ENCODE results near the gene IRF7. TPM values are rescaled to one million over a fixed set of nuclear protein-coding genes. Genes with fewer than 3 reads are reported as not detected.
"Not testable (repeated sequence)": the region's sequence is repeated elsewhere in the genome, so short reads cannot be mapped to it uniquely, and the experiment has no call there.

IRF7 gene
- total and polyA plus RNA-seq, 9 of the 15 experiments (the other 6 are each of a cell fraction or from before 2014, with no cell fraction given), result 0.27 to 7.6 (median 1.8) TPM

- H3K4me3 ChIP-seq; H3K9me1 ChIP-seq (ENCODE audit: control insufficient read depth, insufficient read depth, low read length); H3K79me2 ChIP-seq (ENCODE audit: control insufficient read depth, insufficient read depth, low read length); H3K27me3 ChIP-seq (ENCODE audit: control insufficient read depth in 2 of 2, insufficient read depth in 2 of 2, low read length in 2 of 2); in situ Hi-C loops (cut with MboI); H3K9me3 ChIP-seq (replicated peaks; ENCODE audit: control insufficient read depth, insufficient read depth, low read depth, low read length); intact Hi-C loops (cut with micrococcal nuclease); H4K20me1 ChIP-seq (replicated peaks; ENCODE audit: control insufficient read depth, insufficient read depth, low read length); BruUV-seq (replicated peaks); FAIRE-seq; CTCF ChIA-PET (ENCODE audit: low intra/inter-chr PET ratio); H3K27ac ChIP-seq (ENCODE audit: extremely low read depth, low read depth, low read length); H2AFZ ChIP-seq (ENCODE audit: low read depth, low read length); H3K4me2 ChIP-seq (ENCODE audit: insufficient read depth, low read length); ATAC-seq: not testable (repeated sequence)
- peak in 1 of 4 experiments; percentile 4 for DNase-seq (ENCODE audit: extremely low read depth in 1 of 4, low spot score in 3 of 4)
- Histone ChIP-seq H3K9ac (ENCODE audit: insufficient read depth in 1 of 2, low read depth in 2 of 2, low read length in 2 of 2) (peak overlapping the region in 1 of 2 experiments; percentile 58; a peak in 1 of 4 replicates), H3K36me3 (ENCODE audit: control insufficient read depth, insufficient read depth, low read length) (peaks cover 65% of the 10 kb centered on the region; the same call in 2 of the 3 replicates), H3K4me1 (replicated peaks in 1 of 2; ENCODE audit: control insufficient read depth in 2 of 2, insufficient read depth in 2 of 2, low read length in 2 of 2) (peaks cover 0 to 20% of the 10 kb centered on the region in 2 experiments; a peak in 2 of 5 replicates)
- WGBS (ENCODE audit: insufficient coverage, low coverage, missing lambda C conversion rate), result 86% methylated on average over 7 of the region's 14 CpGs
- POLR2A ChIA-PET, result interaction anchor here (1.3 kb wide), 1 partner anchor 13 kb away, joined by 3 read pairs; no protein-coding TSS in a partner anchor
- peak; percentile 65 for TF ChIP-seq POLR2G (IDR thresholded peaks at IDR 0.05; ENCODE audit: low read depth, low read length)
Observed at GRCh38 chr11:647672-648158, 32.0 kb upstream of the IRF7 start.

- POLR2A ChIA-PET, result interaction anchor here (0.7 to 1.4 kb wide), 6 partner anchors 9 to 144 kb away, joined by 3 to 6 read pairs (median 4); partner anchors contain the start of gene CEND1
- intact Hi-C loops (cut with micrococcal nuclease) (no loop called here), in situ Hi-C loops (cut with MboI) (no loop called here)
- Histone ChIP-seq H3K36me3 (ENCODE audit: control insufficient read depth, insufficient read depth, low read length) (peaks cover 68% of the 10 kb centered on the region; the same call in 2 of the 3 replicates), H3K27me3 (ENCODE audit: control insufficient read depth in 2 of 2, insufficient read depth in 2 of 2, low read length in 2 of 2) (no peaks in the 10 kb centered on the region), H3K9me1 (ENCODE audit: control insufficient read depth, insufficient read depth, low read length) (no peaks in the 10 kb centered on the region), H3K27ac (ENCODE audit: extremely low read depth, low read depth, low read length) (no peak overlapping the region), H2AFZ (ENCODE audit: low read depth, low read length) (no peak overlapping the region), H3K79me2 (ENCODE audit: control insufficient read depth, insufficient read depth, low read length) (no peaks in the 10 kb centered on the region), H3K4me2 (ENCODE audit: insufficient read depth, low read length) (no peak overlapping the region), H3K9me3 (replicated peaks; ENCODE audit: control insufficient read depth, insufficient read depth, low read depth, low read length) (peaks cover 2% of the 10 kb centered on the region; the same call in 1 of the 2 replicates), H4K20me1 (replicated peaks; ENCODE audit: control insufficient read depth, insufficient read depth, low read length) (no peaks in the 10 kb centered on the region), H3K9ac (ENCODE audit: insufficient read depth in 1 of 2, low read depth in 2 of 2, low read length in 2 of 2) (no peak overlapping the region), H3K4me1 (replicated peaks in 1 of 2; ENCODE audit: control insufficient read depth in 2 of 2, insufficient read depth in 2 of 2, low read length in 2 of 2) (peaks cover 0 to 25% of the 10 kb centered on the region in 2 experiments; a peak in 2 of 5 replicates), H3K4me3 (no peak overlapping the region)
- CTCF ChIA-PET (ENCODE audit: low intra/inter-chr PET ratio), result no interaction called here
- no peak; the same call in 2 of the 3 replicates for ATAC-seq
- BruUV-seq (replicated peaks), result no TSS peak
- WGBS (ENCODE audit: insufficient coverage, low coverage, missing lambda C conversion rate), result 89% methylated on average over 7 of the region's 14 CpGs
- no peak for TF ChIP-seq ZBTB12 (CRISPR knock-in tag; IDR thresholded peaks at IDR 0.05)
- TF ChIP-seq SUPT5H (IDR thresholded peaks at IDR 0.05), result 0 out of 2 replicates have a peak, but pooled peaks have one; percentile 7
- TF ChIP-seq POLR2G (IDR thresholded peaks at IDR 0.05; ENCODE audit: low read depth, low read length), result peak; percentile 41
- TF ChIP-seq SNIP1 (IDR thresholded peaks at IDR 0.05; ENCODE audit: low read depth), result no peak
- no peak for TF ChIP-seq TEAD4 (IDR thresholded peaks at IDR 0.05; ENCODE audit: low read length)
- no peak for TF ChIP-seq TEAD4 (CRISPR knock-in tag; IDR thresholded peaks at IDR 0.05; ENCODE audit: borderline replicate concordance)
- TF ChIP-seq MEIS2 (IDR thresholded peaks at IDR 0.05; ENCODE audit: partially characterized antibody), result no peak
- TF ChIP-seq TFE3 (CRISPR knock-in tag; IDR thresholded peaks at IDR 0.05), result no peak
- no peak for TF ChIP-seq HMBOX1 (IDR thresholded peaks at IDR 0.05)
- TF ChIP-seq ZNF75A (CRISPR knock-in tag; IDR thresholded peaks at IDR 0.05), result no peak
- no peak for FAIRE-seq
- peak in 2 of 4 experiments; percentile 16 to 18 for DNase-seq (ENCODE audit: extremely low read depth in 1 of 4, low spot score in 3 of 4)
Observed at GRCh38 chr11:646214-646613, 30.5 kb upstream of the IRF7 start.
